ENCODE measurements around the gene SLC25A40.
"Not testable (repeated sequence)": the region's sequence is repeated elsewhere in the genome, so short reads cannot be mapped to it uniquely, and the experiment has no call there.

The SLC25A40 gene

GRCh38 chr7:87872346-87872745 is 3.8 kb downstream of the SLC25A40 start (continued):
- TF ChIP-seq, protein P1, sequence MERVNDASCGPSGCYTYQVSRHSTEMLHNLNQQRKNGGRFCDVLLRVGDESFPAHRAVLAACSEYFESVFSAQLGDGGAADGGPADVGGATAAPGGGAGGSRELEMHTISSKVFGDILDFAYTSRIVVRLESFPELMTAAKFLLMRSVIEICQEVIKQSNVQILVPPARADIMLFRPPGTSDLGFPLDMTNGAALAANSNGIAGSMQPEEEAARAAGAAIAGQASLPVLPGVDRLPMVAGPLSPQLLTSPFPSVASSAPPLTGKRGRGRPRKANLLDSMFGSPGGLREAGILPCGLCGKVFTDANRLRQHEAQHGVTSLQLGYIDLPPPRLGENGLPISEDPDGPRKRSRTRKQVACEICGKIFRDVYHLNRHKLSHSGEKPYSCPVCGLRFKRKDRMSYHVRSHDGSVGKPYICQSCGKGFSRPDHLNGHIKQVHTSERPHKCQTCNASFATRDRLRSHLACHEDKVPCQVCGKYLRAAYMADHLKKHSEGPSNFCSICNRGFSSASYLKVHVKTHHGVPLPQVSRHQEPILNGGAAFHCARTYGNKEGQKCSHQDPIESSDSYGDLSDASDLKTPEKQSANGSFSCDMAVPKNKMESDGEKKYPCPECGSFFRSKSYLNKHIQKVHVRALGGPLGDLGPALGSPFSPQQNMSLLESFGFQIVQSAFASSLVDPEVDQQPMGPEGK (CRISPR knock-in tag; IDR thresholded peaks at IDR 0.05; ENCODE audit: borderline replicate concordance): no peak
- TF ChIP-seq ISL1 (CRISPR knock-in tag; IDR thresholded peaks at IDR 0.05): no peak
- TF ChIP-seq GLIS3 (CRISPR knock-in tag; IDR thresholded peaks at IDR 0.05): no peak

GRCh38 chr7:87870471-87870870 is 5.7 kb downstream of the SLC25A40 start:
- no peak for ATAC-seq
- TF ChIP-seq ZNF565 (CRISPR knock-in tag; conservative IDR thresholded peaks at IDR 0.05; ENCODE audit: low read depth): no peak
- TF ChIP-seq PPARA (CRISPR knock-in tag; IDR thresholded peaks at IDR 0.05; ENCODE audit: borderline replicate concordance): no peak
- no peak for TF ChIP-seq ESRRG (CRISPR knock-in tag; IDR thresholded peaks at IDR 0.05)
- TF ChIP-seq TOX (CRISPR knock-in tag; IDR thresholded peaks at IDR 0.05; ENCODE audit: borderline replicate concordance): no peak
- TF ChIP-seq ZC3H10 (CRISPR knock-in tag; IDR thresholded peaks at IDR 0.05): no peak
- no peak for TF ChIP-seq ARNTL (CRISPR knock-in tag; IDR thresholded peaks at IDR 0.05; ENCODE audit: borderline replicate concordance, low read depth)
- TF ChIP-seq GLIS3 (CRISPR knock-in tag; IDR thresholded peaks at IDR 0.05): no peak
- no peak for TF ChIP-seq ISL1 (CRISPR knock-in tag; IDR thresholded peaks at IDR 0.05)

GRCh38 chr7:87866533-87866932 is 9.6 kb downstream of the SLC25A40 start:
- ATAC-seq: not testable (repeated sequence)

DNA sequence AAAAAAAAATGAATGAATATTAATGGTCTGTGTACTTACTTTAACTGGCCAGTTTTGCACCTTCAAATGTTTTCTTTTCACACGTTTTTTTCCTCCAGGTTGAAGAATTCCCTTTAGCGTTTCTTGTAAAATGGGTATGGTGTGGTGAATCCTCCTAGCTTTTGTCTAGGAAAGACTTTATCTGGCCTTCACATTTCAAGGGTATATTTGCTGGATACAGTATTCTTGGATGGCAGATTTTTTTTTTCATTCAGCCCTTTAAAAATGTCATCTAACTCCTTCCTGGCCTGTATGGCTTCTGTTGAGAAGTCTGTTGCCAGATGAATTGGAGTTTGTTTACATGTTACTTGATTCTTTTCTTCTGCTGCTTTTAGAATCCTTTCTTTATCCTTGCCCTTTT is 10.1 kb downstream of the SLC25A40 start:
- no peak for ATAC-seq
- TF ChIP-seq PPARA (CRISPR knock-in tag; IDR thresholded peaks at IDR 0.05; ENCODE audit: borderline replicate concordance) (no peak), OSR1 (CRISPR knock-in tag; IDR thresholded peaks at IDR 0.05) (no peak), ISL1 (CRISPR knock-in tag; IDR thresholded peaks at IDR 0.05) (no peak)
- TF ChIP-seq, protein P2, sequence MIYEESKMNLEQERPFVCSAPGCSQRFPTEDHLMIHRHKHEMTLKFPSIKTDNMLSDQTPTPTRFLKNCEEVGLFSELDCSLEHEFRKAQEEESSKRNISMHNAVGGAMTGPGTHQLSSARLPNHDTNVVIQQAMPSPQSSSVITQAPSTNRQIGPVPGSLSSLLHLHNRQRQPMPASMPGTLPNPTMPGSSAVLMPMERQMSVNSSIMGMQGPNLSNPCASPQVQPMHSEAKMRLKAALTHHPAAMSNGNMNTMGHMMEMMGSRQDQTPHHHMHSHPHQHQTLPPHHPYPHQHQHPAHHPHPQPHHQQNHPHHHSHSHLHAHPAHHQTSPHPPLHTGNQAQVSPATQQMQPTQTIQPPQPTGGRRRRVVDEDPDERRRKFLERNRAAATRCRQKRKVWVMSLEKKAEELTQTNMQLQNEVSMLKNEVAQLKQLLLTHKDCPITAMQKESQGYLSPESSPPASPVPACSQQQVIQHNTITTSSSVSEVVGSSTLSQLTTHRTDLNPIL (CRISPR knock-in tag; IDR thresholded peaks at IDR 0.05; ENCODE audit: low read depth): no peak

GRCh38 chr7:87858417-87859100 is 17.6 kb downstream of the SLC25A40 start:
- TF ChIP-seq, protein P2 (CRISPR knock-in tag; IDR thresholded peaks at IDR 0.05; ENCODE audit: low read depth): no peak
- TF ChIP-seq, protein P3, sequence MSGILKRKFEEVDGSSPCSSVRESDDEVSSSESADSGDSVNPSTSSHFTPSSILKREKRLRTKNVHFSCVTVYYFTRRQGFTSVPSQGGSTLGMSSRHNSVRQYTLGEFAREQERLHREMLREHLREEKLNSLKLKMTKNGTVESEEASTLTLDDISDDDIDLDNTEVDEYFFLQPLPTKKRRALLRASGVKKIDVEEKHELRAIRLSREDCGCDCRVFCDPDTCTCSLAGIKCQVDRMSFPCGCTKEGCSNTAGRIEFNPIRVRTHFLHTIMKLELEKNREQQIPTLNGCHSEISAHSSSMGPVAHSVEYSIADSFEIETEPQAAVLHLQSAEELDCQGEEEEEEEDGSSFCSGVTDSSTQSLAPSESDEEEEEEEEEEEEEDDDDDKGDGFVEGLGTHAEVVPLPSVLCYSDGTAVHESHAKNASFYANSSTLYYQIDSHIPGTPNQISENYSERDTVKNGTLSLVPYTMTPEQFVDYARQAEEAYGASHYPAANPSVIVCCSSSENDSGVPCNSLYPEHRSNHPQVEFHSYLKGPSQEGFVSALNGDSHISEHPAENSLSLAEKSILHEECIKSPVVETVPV (CRISPR knock-in tag; IDR thresholded peaks at IDR 0.05): no peak
- no peak for TF ChIP-seq POU6F1 (CRISPR knock-in tag; IDR thresholded peaks at IDR 0.05; ENCODE audit: borderline replicate concordance, low read depth)
- TF ChIP-seq OSR1 (CRISPR knock-in tag; IDR thresholded peaks at IDR 0.05): no peak
- TF ChIP-seq ARNTL (CRISPR knock-in tag; IDR thresholded peaks at IDR 0.05; ENCODE audit: borderline replicate concordance, low read depth): no peak
- no peak for ATAC-seq

DNA sequence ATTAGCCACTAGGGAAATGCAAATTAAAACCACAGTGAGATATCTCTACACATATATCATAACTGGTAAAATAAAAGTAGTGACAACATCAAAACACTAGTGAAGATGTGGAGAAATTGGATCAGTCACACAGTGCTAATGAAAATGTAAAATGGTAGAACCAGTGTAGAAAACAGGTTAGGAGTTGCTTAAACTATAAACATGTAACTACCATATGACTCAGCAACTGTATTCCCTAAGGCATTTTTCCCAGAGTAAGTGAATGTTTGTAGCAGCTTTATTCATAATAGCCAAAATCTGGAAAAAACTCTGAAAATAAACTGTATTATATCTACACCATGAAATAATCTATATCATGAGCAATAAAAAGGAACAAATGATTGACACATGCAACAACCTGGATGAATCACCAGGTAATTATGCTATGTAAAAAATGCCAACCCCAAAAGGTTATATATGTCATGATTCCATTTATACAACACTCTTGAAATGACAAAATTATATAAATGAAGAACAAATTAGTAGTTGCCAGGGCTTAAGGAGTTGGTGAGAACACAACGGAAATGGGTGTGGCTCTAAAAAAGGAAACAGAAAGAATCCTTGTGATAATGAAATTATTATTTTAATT is 22.8 kb downstream of the SLC25A40 start:
- no peak for ATAC-seq
- TF ChIP-seq ZC3H10 (CRISPR knock-in tag; IDR thresholded peaks at IDR 0.05): no peak
- TF ChIP-seq, protein P4, sequence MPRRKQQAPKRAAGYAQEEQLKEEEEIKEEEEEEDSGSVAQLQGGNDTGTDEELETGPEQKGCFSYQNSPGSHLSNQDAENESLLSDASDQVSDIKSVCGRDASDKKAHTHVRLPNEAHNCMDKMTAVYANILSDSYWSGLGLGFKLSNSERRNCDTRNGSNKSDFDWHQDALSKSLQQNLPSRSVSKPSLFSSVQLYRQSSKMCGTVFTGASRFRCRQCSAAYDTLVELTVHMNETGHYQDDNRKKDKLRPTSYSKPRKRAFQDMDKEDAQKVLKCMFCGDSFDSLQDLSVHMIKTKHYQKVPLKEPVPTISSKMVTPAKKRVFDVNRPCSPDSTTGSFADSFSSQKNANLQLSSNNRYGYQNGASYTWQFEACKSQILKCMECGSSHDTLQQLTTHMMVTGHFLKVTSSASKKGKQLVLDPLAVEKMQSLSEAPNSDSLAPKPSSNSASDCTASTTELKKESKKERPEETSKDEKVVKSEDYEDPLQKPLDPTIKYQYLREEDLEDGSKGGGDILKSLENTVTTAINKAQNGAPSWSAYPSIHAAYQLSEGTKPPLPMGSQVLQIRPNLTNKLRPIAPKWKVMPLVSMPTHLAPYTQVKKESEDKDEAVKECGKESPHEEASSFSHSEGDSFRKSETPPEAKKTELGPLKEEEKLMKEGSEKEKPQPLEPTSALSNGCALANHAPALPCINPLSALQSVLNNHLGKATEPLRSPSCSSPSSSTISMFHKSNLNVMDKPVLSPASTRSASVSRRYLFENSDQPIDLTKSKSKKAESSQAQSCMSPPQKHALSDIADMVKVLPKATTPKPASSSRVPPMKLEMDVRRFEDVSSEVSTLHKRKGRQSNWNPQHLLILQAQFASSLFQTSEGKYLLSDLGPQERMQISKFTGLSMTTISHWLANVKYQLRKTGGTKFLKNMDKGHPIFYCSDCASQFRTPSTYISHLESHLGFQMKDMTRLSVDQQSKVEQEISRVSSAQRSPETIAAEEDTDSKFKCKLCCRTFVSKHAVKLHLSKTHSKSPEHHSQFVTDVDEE (CRISPR knock-in tag; IDR thresholded peaks at IDR 0.05): no peak
- no peak for TF ChIP-seq ZNF8 (CRISPR knock-in tag; IDR thresholded peaks at IDR 0.05)
- no peak for TF ChIP-seq CSDC2 (CRISPR knock-in tag; IDR thresholded peaks at IDR 0.05)
- TF ChIP-seq ZNF70 (CRISPR knock-in tag; IDR thresholded peaks at IDR 0.05): no peak
- no peak for TF ChIP-seq ZFP30 (CRISPR knock-in tag; IDR thresholded peaks at IDR 0.05)
- no peak for TF ChIP-seq OSR1 (CRISPR knock-in tag; IDR thresholded peaks at IDR 0.05)
- no peak for TF ChIP-seq BACH2 (CRISPR knock-in tag; IDR thresholded peaks at IDR 0.05; ENCODE audit: borderline replicate concordance)
- TF ChIP-seq TCF4 (CRISPR knock-in tag; IDR thresholded peaks at IDR 0.05; ENCODE audit: borderline replicate concordance): no peak
- TF ChIP-seq ZFP3 (CRISPR knock-in tag; IDR thresholded peaks at IDR 0.05): no peak

Measured in SK-N-SH treated with all-trans-retinoic acid at 6 μM for 48 hours (cell line).